Measurements from ENCODE around the gene UBALD2.
"Not testable (repeated sequence)": the region's sequence is repeated elsewhere in the genome, so short reads cannot be mapped to it uniquely, and the experiment has no call there.

UBALD2 gene

GRCh38 chr17:76251478-76252039, 13.6 kb upstream of the UBALD2 start:
- ATAC-seq (ENCODE audit: insufficient read depth, low read depth) (0 out of 3 replicates have a peak, but pooled peaks have one; percentile 1), DNase-seq (no peak)
- Histone ChIP-seq H3K27me3 (ENCODE audit: insufficient read depth, low read length, poor library complexity) (no peaks in the 10 kb centered on the region), H3K4me1 (ENCODE audit: insufficient read depth, low read length) (peaks cover 38% of the 10 kb centered on the region), H3K4me3 (ENCODE audit: low read depth in 1 of 2, low read length in 2 of 2) (peak overlapping the region in 1 of 2 experiments; percentile 19; a peak in 1 of 4 replicates), H2AFZ (ENCODE audit: low read depth, low read length) (peak overlapping the region; percentile 66), H4K20me1 (ENCODE audit: insufficient read depth, low read length) (no peaks in the 10 kb centered on the region), H3K4me2 (ENCODE audit: insufficient read depth, low read length) (peak overlapping the region; percentile 46), H3K79me2 (ENCODE audit: insufficient read depth, low read length) (no peaks in the 10 kb centered on the region), H3K36me3 (ENCODE audit: insufficient read depth, low read length) (no peaks in the 10 kb centered on the region), H3K9me3 (ENCODE audit: insufficient read depth, low read length, severe bottlenecking) (no peaks in the 10 kb centered on the region), H3K27ac (ENCODE audit: low read length) (peak overlapping the region; percentile 77), H3K9ac (ENCODE audit: low read depth, low read length) (peak overlapping the region; percentile 34)
- TF ChIP-seq, protein P1, sequence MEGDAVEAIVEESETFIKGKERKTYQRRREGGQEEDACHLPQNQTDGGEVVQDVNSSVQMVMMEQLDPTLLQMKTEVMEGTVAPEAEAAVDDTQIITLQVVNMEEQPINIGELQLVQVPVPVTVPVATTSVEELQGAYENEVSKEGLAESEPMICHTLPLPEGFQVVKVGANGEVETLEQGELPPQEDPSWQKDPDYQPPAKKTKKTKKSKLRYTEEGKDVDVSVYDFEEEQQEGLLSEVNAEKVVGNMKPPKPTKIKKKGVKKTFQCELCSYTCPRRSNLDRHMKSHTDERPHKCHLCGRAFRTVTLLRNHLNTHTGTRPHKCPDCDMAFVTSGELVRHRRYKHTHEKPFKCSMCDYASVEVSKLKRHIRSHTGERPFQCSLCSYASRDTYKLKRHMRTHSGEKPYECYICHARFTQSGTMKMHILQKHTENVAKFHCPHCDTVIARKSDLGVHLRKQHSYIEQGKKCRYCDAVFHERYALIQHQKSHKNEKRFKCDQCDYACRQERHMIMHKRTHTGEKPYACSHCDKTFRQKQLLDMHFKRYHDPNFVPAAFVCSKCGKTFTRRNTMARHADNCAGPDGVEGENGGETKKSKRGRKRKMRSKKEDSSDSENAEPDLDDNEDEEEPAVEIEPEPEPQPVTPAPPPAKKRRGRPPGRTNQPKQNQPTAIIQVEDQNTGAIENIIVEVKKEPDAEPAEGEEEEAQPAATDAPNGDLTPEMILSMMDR (IDR thresholded peaks at IDR 0.05; ENCODE audit: borderline replicate concordance, extremely low read depth, low read length, poor library complexity, severe bottlenecking), result no peak
- TF ChIP-seq EZH2 (IDR thresholded peaks at IDR 0.05; ENCODE audit: borderline replicate concordance, low read depth, low read length, severe bottlenecking), result no peak

- Histone ChIP-seq H4K20me1 (ENCODE audit: insufficient read depth, low read length) (no peaks in the 10 kb centered on the region), H3K4me2 (ENCODE audit: insufficient read depth, low read length) (peak overlapping the region; percentile 46), H3K36me3 (ENCODE audit: insufficient read depth, low read length) (no peaks in the 10 kb centered on the region), H3K79me2 (ENCODE audit: insufficient read depth, low read length) (no peaks in the 10 kb centered on the region), H3K27ac (ENCODE audit: low read length) (peak overlapping the region; percentile 77), H3K27me3 (ENCODE audit: insufficient read depth, low read length, poor library complexity) (no peaks in the 10 kb centered on the region), H3K9me3 (ENCODE audit: insufficient read depth, low read length, severe bottlenecking) (no peaks in the 10 kb centered on the region), H3K9ac (ENCODE audit: low read depth, low read length) (peak overlapping the region; percentile 34), H3K4me3 (ENCODE audit: low read depth in 1 of 2, low read length in 2 of 2) (peak overlapping the region in 1 of 2 experiments; percentile 19; a peak in 1 of 4 replicates), H2AFZ (ENCODE audit: low read depth, low read length) (peak overlapping the region; percentile 66), H3K4me1 (ENCODE audit: insufficient read depth, low read length) (peaks cover 35% of the 10 kb centered on the region)
- TF ChIP-seq, protein P1 (IDR thresholded peaks at IDR 0.05; ENCODE audit: borderline replicate concordance, extremely low read depth, low read length, poor library complexity, severe bottlenecking), result no peak
- no peak for TF ChIP-seq EZH2 (IDR thresholded peaks at IDR 0.05; ENCODE audit: borderline replicate concordance, low read depth, low read length, severe bottlenecking)
- DNase-seq (peak; percentile 51), ATAC-seq (ENCODE audit: insufficient read depth, low read depth) (peak; percentile 92)
Observed at GRCh38 chr17:76252040-76252954, 12.9 kb upstream of the UBALD2 start.

DNA sequence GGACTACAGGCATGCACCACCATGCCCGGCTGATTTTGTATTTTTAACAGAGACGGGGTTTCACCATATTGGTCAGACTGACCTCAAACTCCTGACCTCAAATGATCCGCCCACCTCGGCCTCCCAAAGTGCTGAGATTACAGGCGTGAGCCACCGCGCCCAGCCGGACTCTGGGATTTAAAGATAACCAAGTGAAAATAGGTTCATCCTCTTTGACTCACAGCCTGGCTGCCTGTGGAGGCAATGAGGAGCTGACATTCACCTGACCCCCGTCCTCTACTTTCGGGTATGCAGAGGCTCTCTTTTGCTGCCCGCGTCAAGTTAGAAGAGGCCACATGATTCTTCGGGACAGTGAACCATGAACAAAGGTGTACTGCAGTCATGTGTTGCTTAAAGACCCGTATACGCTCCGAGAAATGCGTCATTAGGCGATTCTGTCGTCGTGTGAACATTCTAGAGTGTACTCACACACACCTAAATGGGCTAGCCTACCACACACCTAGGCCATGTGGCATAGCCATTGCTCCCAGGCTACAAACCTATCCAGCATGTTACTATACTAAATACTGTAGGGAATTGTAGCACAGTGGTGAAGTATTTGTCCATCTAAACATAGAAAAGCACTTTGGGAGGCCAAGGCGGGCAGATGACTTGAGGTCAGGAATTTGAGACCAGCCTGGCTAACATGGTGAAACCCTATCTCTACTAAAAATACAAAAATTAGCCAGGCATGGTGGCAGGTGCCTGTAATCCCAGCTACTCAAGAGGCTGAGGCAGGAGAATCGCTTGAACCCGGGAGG, 12.0 kb upstream of the UBALD2 start:
- Histone ChIP-seq H3K9ac (ENCODE audit: low read depth, low read length) (peak overlapping the region; percentile 34; the same call in 1 of the 2 replicates), H3K27ac (ENCODE audit: low read length) (peak overlapping the region; percentile 77), H3K4me2 (ENCODE audit: insufficient read depth, low read length) (peak overlapping the region; percentile 46), H3K4me1 (ENCODE audit: insufficient read depth, low read length) (peaks cover 35% of the 10 kb centered on the region)
- H2AFZ ChIP-seq (ENCODE audit: low read depth, low read length); H3K79me2 ChIP-seq (ENCODE audit: insufficient read depth, low read length); H3K27me3 ChIP-seq (ENCODE audit: insufficient read depth, low read length, poor library complexity); ATAC-seq (ENCODE audit: insufficient read depth, low read depth); DNase-seq; H4K20me1 ChIP-seq (ENCODE audit: insufficient read depth, low read length); H3K4me3 ChIP-seq (ENCODE audit: low read depth in 1 of 2, low read length in 2 of 2); H3K9me3 ChIP-seq (ENCODE audit: insufficient read depth, low read length, severe bottlenecking); H3K36me3 ChIP-seq (ENCODE audit: insufficient read depth, low read length): not testable (repeated sequence)

Measured in DND-41 (cell line).